Regular cardiac myocyte (primary cell): ENCODE results near the gene OR4S2. TPM values are rescaled to one million over a fixed set of nuclear protein-coding genes. Genes with fewer than 3 reads are reported as not detected.

Experiments
- total RNA-seq: library from RNA; depleted of rRNA; stranded (reverse); fragments of >200 nt; gene quantifications from 2 replicates; pipeline ENCODE4 v1.2.3, GENCODE V29; 2014

Gene OR4S2, protein sequence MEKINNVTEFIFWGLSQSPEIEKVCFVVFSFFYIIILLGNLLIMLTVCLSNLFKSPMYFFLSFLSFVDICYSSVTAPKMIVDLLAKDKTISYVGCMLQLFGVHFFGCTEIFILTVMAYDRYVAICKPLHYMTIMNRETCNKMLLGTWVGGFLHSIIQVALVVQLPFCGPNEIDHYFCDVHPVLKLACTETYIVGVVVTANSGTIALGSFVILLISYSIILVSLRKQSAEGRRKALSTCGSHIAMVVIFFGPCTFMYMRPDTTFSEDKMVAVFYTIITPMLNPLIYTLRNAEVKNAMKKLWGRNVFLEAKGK
- not detected in 2 replicates for total RNA-seq

DNA sequence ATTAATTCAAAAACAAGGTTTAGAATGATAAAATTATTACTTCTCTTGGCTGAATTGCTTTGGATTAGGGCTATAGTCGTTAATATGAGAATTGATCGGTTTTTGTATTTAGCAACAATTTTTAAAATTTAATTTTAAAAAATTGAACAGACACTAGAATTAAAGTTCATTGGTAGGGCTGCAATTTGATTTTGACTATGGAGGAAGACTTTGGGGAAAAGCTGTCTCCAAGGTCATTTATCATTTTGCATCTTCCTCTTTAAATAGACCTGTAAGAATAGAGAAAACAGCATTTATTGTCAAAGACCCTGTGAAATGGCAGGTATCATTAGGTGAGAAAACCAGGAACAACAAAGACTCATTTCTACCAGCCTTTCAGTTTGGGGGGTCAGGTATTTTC, at the start of gene OR4S2:
TSS of gene OR4S2 (plus strand) at position 301 of the 400 bp plus-strand sequence. CDS start 2,577 bp downstream, outside the sequence.

DNA sequence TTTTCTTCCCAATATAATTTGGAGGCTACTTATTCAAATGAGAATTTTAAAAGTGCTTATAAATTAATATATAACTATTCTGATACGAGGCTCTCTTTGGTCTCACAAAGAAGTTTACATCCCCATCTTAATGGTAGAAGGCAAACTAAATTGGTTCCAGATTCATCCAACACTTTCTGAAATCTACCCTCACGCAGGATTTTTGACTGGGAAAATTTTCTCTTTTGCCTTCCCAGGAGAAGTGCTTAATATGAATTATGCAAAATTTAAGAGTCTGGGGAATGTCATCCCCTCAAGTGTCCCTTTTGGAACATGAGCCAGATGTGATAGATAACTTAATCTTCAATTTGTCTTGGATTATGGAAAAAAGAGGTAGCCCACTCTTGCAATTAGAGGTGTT, 40.6 kb upstream of the OR4S2 start, which contains the start of gene OR4C11:
TSS of gene OR4C11 (minus strand) at position 101 of the 400 bp plus-strand sequence. CDS start 3,272 bp downstream, outside the sequence.

DNA sequence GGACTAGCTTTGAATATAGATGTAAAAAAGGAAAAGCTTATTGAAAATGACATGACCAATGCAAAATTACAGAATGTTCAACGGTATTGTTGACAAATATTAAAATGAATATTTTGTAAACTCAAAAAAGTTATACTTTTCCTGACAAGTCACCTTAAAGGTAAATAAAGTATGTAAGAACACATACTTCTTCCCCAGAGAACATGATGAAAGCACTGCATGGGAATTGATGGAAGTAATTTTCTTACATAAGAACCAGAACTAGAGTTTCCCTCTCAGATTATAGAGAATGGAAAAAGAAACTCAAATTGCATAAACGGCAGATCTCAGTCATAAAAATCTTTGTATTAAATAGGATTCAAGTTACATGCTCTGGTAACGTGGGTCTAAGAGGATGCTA, 13.3 kb upstream of the OR4S2 start, which contains the start of gene OR4P4:
TSS of gene OR4P4 (plus strand) at position 301 of the 400 bp plus-strand sequence.

DNA sequence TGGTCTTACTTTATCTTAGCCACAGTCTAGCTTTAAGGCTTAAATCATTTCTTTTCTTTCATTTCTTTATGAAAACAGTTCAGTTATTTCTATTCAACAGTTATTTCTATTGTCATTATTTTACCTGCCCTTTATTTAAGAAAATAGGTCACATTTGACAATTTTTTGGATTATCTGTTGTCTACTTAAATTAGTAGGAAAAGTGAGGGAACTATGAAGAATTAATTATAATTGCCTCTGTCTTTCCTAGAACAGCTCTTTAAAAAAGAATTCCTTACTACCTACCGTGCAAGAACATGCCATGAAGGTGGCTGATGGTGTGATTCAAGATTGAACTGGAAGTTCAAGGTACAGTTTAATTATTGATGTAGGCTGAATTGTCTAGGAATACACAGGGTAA, 13.8 kb downstream of the OR4S2 start, which contains the start of gene OR4C6:
TSS of gene OR4C6 (plus strand) at position 301 of the 400 bp plus-strand sequence. CDS start 2,966 bp downstream, outside the sequence.

Other genes starting within 250 kb of the OR4S2 start
- gene OR4C15, start 93.9 kb upstream of the OR4S2 start, total RNA-seq: not detected in 2 replicates
- not detected in 2 replicates for gene OR4C16, start 76.2 kb upstream of the OR4S2 start, total RNA-seq
- gene OR4C11, start 40.7 kb upstream of the OR4S2 start, total RNA-seq: not detected in 2 replicates
- not detected in 2 replicates for gene OR4P4, start 13.2 kb upstream of the OR4S2 start, total RNA-seq
- not detected in 2 replicates for gene OR4C6, start 13.9 kb downstream of the OR4S2 start, total RNA-seq
- not detected in 2 replicates for gene OR5D13, start 125.1 kb downstream of the OR4S2 start, total RNA-seq
- gene OR5D14, start 147.2 kb downstream of the OR4S2 start, total RNA-seq: not detected in 2 replicates
- gene OR5L1, start 163.0 kb downstream of the OR4S2 start, total RNA-seq: not detected in 2 replicates
- not detected in 2 replicates for gene OR5D18, start 171.3 kb downstream of the OR4S2 start, total RNA-seq
- not detected in 2 replicates for gene OR5L2, start 178.9 kb downstream of the OR4S2 start, total RNA-seq
- gene OR5D16, start 190.4 kb downstream of the OR4S2 start, total RNA-seq: not detected in 2 replicates
- gene TRIM51, start 235.0 kb downstream of the OR4S2 start, total RNA-seq: not detected in 2 replicates